ENCODE measurements around the gene GRM7. TPM values are rescaled to one million over a fixed set of nuclear protein-coding genes. Genes with fewer than 3 reads are reported as not detected.

GRM7 gene
- total RNA-seq, 6 experiments from 2014 or later: not detected

- H3K9me3 Mint-ChIP-seq: peaks cover 51% of the 10 kb centered on the region
- no peak overlapping the region for H3K27ac Mint-ChIP-seq
- no peaks in the 10 kb centered on the region for H3K4me1 Mint-ChIP-seq (ENCODE audit: low read depth)
- DNase-seq: no peak
- no peaks in the 10 kb centered on the region; the same call in 1 of the 2 replicates for H3K27me3 Mint-ChIP-seq (ENCODE audit: insufficient read depth)
- no peak overlapping the region for H3K4me3 Mint-ChIP-seq
- 0 out of 2 replicates have a peak, but pooled peaks cover 5% of the 10 kb centered on the region for H3K36me3 Mint-ChIP-seq (ENCODE audit: low read depth)
- no peak for TF ChIP-seq CTCF (IDR thresholded peaks at IDR 0.05)
Observed at GRCh38 chr3:7610634-7611033, 749.7 kb downstream of the GRM7 start.

GRCh38 chr3:7615043-7615442 lies 754.1 kb downstream of the GRM7 start:
- Mint-ChIP-seq H3K9me3 (peaks cover 54% of the 10 kb centered on the region), H3K27me3 (ENCODE audit: insufficient read depth) (no peaks in the 10 kb centered on the region), H3K4me3 (no peak overlapping the region), H3K27ac (no peak overlapping the region), H3K4me1 (ENCODE audit: low read depth) (no peaks in the 10 kb centered on the region), H3K36me3 (ENCODE audit: low read depth) (no peaks in the 10 kb centered on the region)
- no peak for TF ChIP-seq CTCF (IDR thresholded peaks at IDR 0.05)
- DNase-seq: no peak

GRCh38 chr3:7618606-7619005 lies 757.7 kb downstream of the GRM7 start:
- H3K27me3 Mint-ChIP-seq (ENCODE audit: insufficient read depth): no peaks in the 10 kb centered on the region
- no peaks in the 10 kb centered on the region for H3K4me1 Mint-ChIP-seq (ENCODE audit: low read depth)
- no peaks in the 10 kb centered on the region for H3K36me3 Mint-ChIP-seq (ENCODE audit: low read depth)
- H3K9me3 Mint-ChIP-seq: peaks cover 56% of the 10 kb centered on the region
- no peak for TF ChIP-seq CTCF (IDR thresholded peaks at IDR 0.05)
- no peak overlapping the region for H3K4me3 Mint-ChIP-seq
- no peak overlapping the region for H3K27ac Mint-ChIP-seq
- no peak for DNase-seq

GRCh38 chr3:7620401-7620800 lies 759.5 kb downstream of the GRM7 start:
- no peak for TF ChIP-seq CTCF (IDR thresholded peaks at IDR 0.05)
- no peak for DNase-seq
- no peaks in the 10 kb centered on the region for H3K27me3 Mint-ChIP-seq (ENCODE audit: insufficient read depth)
- no peak overlapping the region for H3K4me3 Mint-ChIP-seq
- H3K27ac Mint-ChIP-seq: no peak overlapping the region
- H3K9me3 Mint-ChIP-seq: peaks cover 58% of the 10 kb centered on the region
- H3K4me1 Mint-ChIP-seq (ENCODE audit: low read depth): no peaks in the 10 kb centered on the region
- H3K36me3 Mint-ChIP-seq (ENCODE audit: low read depth): no peaks in the 10 kb centered on the region

GRCh38 chr3:7621046-7621630 lies 760.2 kb downstream of the GRM7 start:
- Mint-ChIP-seq H3K4me1 (ENCODE audit: low read depth) (no peaks in the 10 kb centered on the region), H3K4me3 (no peak overlapping the region), H3K27me3 (ENCODE audit: insufficient read depth) (no peaks in the 10 kb centered on the region), H3K36me3 (ENCODE audit: low read depth) (no peaks in the 10 kb centered on the region), H3K27ac (no peak overlapping the region), H3K9me3 (peaks cover 58% of the 10 kb centered on the region)
- TF ChIP-seq CTCF (IDR thresholded peaks at IDR 0.05): no peak
- no peak for DNase-seq

- H3K27me3 Mint-ChIP-seq (ENCODE audit: insufficient read depth): no peaks in the 10 kb centered on the region
- H3K9me3 Mint-ChIP-seq: peaks cover 56% of the 10 kb centered on the region
- H3K36me3 Mint-ChIP-seq (ENCODE audit: low read depth): no peaks in the 10 kb centered on the region
- H3K27ac Mint-ChIP-seq: no peak overlapping the region
- no peak for DNase-seq
- no peak overlapping the region for H3K4me3 Mint-ChIP-seq
- H3K4me1 Mint-ChIP-seq (ENCODE audit: low read depth): no peaks in the 10 kb centered on the region
- TF ChIP-seq CTCF (IDR thresholded peaks at IDR 0.05): no peak
Observed at GRCh38 chr3:7621651-7622050, 760.7 kb downstream of the GRM7 start.

All from HFFc6 (cell line).